Measurements from ENCODE around the gene PDLIM1. TPM values are rescaled to one million over a fixed set of nuclear protein-coding genes. Genes with fewer than 3 reads are reported as not detected.

Gene PDLIM1
- total RNA-seq, 2 donors from 2014 or later = 126 to 130 TPM

- no peak overlapping the region for H3K4me3 ChIP-seq
- H3K27ac ChIP-seq = peak overlapping the region; percentile 87
- peaks cover 0 to 86% of the 10 kb centered on the region in 2 donors for H3K4me1 ChIP-seq
- no peak for TF ChIP-seq CTCF (IDR thresholded peaks at IDR 0.05)
- H3K36me3 ChIP-seq = no peaks in the 10 kb centered on the region
- no peaks in the 10 kb centered on the region for H3K27me3 ChIP-seq
- H3K9me3 ChIP-seq = no peaks in the 10 kb centered on the region
- no peak for DNase-seq (ENCODE audit: low spot score)
Measured at GRCh38 chr10:95279042-95279820, 11.6 kb downstream of the PDLIM1 start.

DNA sequence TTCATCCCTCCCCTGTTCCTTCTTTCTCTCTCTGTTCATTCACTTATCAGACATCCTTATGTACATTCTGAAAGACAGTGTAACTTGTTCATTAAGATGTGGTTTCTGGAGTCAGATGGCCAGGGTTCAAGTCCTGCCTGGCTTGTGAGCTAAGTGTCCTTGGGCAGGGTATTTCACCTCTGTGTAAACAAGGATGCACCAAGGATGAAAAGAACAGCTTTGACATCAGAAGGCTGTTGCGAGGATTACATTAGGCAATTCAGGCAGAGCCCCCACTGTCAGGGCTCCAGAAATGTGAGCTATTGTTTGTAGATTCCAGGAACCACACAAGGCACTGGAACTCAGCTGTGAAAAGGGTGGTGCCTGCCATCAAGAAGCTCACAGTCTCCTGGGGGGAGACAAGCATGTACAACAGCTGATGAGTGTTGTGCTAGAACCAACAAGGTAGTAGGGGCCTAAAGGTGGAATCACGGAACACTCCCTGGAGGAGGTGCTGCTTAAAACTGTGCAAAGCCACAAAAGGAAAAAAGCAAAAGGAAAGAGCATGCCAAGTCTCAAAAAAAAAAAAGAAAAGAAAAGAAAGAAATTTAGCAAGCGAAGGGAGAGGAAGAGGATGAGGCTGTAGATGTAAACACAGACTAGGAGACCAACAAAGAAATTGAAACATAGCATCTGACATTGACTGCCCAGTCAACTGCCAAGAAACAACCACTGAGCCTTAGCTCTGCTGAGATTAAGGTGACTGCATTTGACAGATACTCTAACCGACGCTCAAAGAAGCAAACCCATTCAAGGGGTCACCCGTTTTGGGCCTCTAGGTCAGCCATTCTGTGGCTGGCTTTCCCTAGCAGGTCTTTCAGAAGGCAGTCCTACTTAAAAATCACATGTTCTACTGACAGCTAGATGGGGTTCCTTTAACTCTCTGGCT lies 12.5 kb downstream of the PDLIM1 start:
- H3K27ac ChIP-seq = peak overlapping the region; percentile 87
- no peaks in the 10 kb centered on the region for H3K9me3 ChIP-seq
- H3K4me3 ChIP-seq = no peak overlapping the region
- H3K4me1 ChIP-seq = peaks cover 0 to 92% of the 10 kb centered on the region in 2 donors
- DNase-seq (ENCODE audit: low spot score) = peak; percentile 83
- H3K27me3 ChIP-seq = no peaks in the 10 kb centered on the region
- no peak for TF ChIP-seq CTCF (IDR thresholded peaks at IDR 0.05)
- H3K36me3 ChIP-seq = no peaks in the 10 kb centered on the region

DNA sequence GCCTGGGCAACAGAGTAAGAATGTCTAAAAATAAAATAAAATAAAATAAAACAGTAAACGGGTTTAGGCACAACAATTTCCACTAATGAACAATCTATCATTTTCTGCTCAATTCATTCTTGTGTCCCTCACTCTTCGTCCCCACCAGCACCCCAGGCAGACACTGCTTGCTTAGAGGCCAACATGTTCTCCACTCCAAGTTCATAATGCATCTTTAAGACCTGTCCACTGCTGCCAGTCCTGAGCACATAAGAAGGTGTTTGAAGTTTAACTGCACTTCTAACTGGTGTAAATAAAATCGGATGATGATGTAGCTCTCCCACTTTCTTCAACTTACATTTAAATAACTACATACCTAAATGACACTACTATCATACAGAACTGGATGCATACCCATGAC lies 13.2 kb downstream of the PDLIM1 start:
- Histone ChIP-seq H3K9me3 (no peaks in the 10 kb centered on the region), H3K36me3 (no peaks in the 10 kb centered on the region), H3K27me3 (no peaks in the 10 kb centered on the region), H3K4me3 (no peak overlapping the region), H3K27ac (peak overlapping the region; percentile 87), H3K4me1 (peaks cover 0 to 99% of the 10 kb centered on the region in 2 donors)
- TF ChIP-seq CTCF (IDR thresholded peaks at IDR 0.05) = no peak
- DNase-seq (ENCODE audit: low spot score) = no peak

DNA sequence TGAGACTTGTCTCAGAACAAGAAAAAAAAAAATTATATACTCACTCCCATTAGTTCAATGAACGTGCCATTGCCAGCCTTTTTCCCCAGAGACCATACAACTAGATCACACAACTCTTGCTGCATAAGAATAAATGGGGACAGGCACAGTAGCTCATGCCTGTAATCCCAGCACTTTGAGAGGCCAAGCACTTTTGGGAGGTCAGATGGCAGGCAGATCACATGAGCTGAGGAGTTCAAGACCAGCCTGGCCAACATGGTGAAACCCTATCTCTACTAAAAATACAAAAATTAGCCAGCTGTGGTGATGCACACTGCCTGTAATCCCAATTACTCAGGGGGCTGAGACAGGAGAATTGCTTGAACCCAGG lies 13.6 kb downstream of the PDLIM1 start:
- Histone ChIP-seq H3K4me3 (no peak overlapping the region), H3K27ac (peak overlapping the region; percentile 87), H3K27me3 (no peaks in the 10 kb centered on the region), H3K4me1 (peaks cover 0 to 96% of the 10 kb centered on the region in 2 donors), H3K36me3 (no peaks in the 10 kb centered on the region), H3K9me3 (no peaks in the 10 kb centered on the region)
- DNase-seq (ENCODE audit: low spot score) = no peak
- TF ChIP-seq CTCF (IDR thresholded peaks at IDR 0.05) = no peak

- H3K27ac ChIP-seq = peak overlapping the region; percentile 87
- DNase-seq (ENCODE audit: low spot score) = no peak
- no peak overlapping the region for H3K4me3 ChIP-seq
- peaks cover 3% of the 10 kb centered on the region for H3K36me3 ChIP-seq
- no peak for TF ChIP-seq CTCF (IDR thresholded peaks at IDR 0.05)
- H3K27me3 ChIP-seq = no peaks in the 10 kb centered on the region
- no peaks in the 10 kb centered on the region for H3K9me3 ChIP-seq
- peaks cover 0 to 90% of the 10 kb centered on the region in 2 donors for H3K4me1 ChIP-seq
Measured at GRCh38 chr10:95276367-95277200, 14.2 kb downstream of the PDLIM1 start.

All from right atrium auricular region (tissue), 2 donors.